SU-DHL-6 (cell line): Measurements from ENCODE around the gene ISY1.

Experiments used
- CTCF ChIP-seq: fragments of 200-600 bp; sonication (generic); IDR thresholded peaks from one replicate; pipeline ENCODE4 v1.5.1; 2017; ENCODE audit warnings: antibody characterized with exemption, mild to moderate bottlenecking, low read length, moderate library complexity; ENCODE audit not compliant: insufficient read depth, poor library complexity, severe bottlenecking
- EZH2phosphoT487 ChIP-seq: fragments of 200-600 bp; sonication (generic), shearing (Covaris generic); conservative IDR thresholded peaks from 2 replicates; pipeline ENCODE4 v1.6.1; 2018; ENCODE audit warnings: mild to moderate bottlenecking, antibody characterized with exemption, low read length, moderate library complexity, mixed read lengths

GRCh38 chr3:129114455-129114854 is 46.4 kb downstream of the ISY1 start:
- TF ChIP-seq CTCF = no peak
- TF ChIP-seq EZH2phosphoT487 = no peak
